ENCODE measurements around the gene DEFB126.

The DEFB126 gene

GRCh38 chr20:137668-138490 is 4.5 kb upstream of the DEFB126 start:
- H3K9me3 ChIP-seq (ENCODE audit: control insufficient read depth, insufficient read depth, low read length) = no peaks in the 10 kb centered on the region; the same call in 1 of the 2 replicates
- peak overlapping the region; percentile 28 for H3K4me2 ChIP-seq (ENCODE audit: low read length)
- no peaks in the 10 kb centered on the region for H3F3A ChIP-seq (ENCODE audit: control insufficient read depth, insufficient read depth)
- no peaks in the 10 kb centered on the region for H3K36me3 ChIP-seq (ENCODE audit: control insufficient read depth, low read length)
- no peaks in the 10 kb centered on the region for H3K79me2 ChIP-seq (ENCODE audit: control insufficient read depth, low read length)
- H3K4me1 ChIP-seq (ENCODE audit: control insufficient read depth, low read length) = no peaks in the 10 kb centered on the region
- TF ChIP-seq EZH2phosphoT487 (IDR thresholded peaks at IDR 0.05; ENCODE audit: borderline replicate concordance, low read length) (no peak), CTCF (IDR thresholded peaks at IDR 0.05; ENCODE audit: low read depth, low read length, poor library complexity, severe bottlenecking) (peak; percentile 76)
- peak overlapping the region; percentile 10 for H3K4me3 ChIP-seq (ENCODE audit: low read length)
- H4K20me1 ChIP-seq (ENCODE audit: control insufficient read depth, insufficient read depth, low read depth, low read length) = no peaks in the 10 kb centered on the region
- H3K27ac ChIP-seq (ENCODE audit: low read depth, low read length) = no peak overlapping the region
- no peaks in the 10 kb centered on the region for H3K9me2 ChIP-seq (replicated peaks; ENCODE audit: control insufficient read depth, low read length)
- H3K27me3 ChIP-seq (ENCODE audit: control insufficient read depth, low read length) = peaks cover 8% of the 10 kb centered on the region

- TF ChIP-seq EZH2phosphoT487 (IDR thresholded peaks at IDR 0.05; ENCODE audit: borderline replicate concordance, low read length) = no peak
- TF ChIP-seq CTCF (IDR thresholded peaks at IDR 0.05; ENCODE audit: low read depth, low read length, poor library complexity, severe bottlenecking) = no peak
These were observed 3.5 kb downstream of the DEFB126 start for GRCh38 chr20:145877-146276.

GRCh38 chr20:152131-152530 is 9.7 kb downstream of the DEFB126 start:
- Histone ChIP-seq H3K36me3 (ENCODE audit: control insufficient read depth, low read length) (no peaks in the 10 kb centered on the region), H3K9me3 (ENCODE audit: control insufficient read depth, insufficient read depth, low read length) (no peaks in the 10 kb centered on the region), H3K4me2 (ENCODE audit: low read length) (no peak overlapping the region), H3F3A (ENCODE audit: control insufficient read depth, insufficient read depth) (no peaks in the 10 kb centered on the region), H3K4me1 (ENCODE audit: control insufficient read depth, low read length) (peaks cover 6% of the 10 kb centered on the region), H3K4me3 (ENCODE audit: low read length) (no peak overlapping the region), H3K9me2 (replicated peaks; ENCODE audit: control insufficient read depth, low read length) (no peaks in the 10 kb centered on the region), H3K27ac (ENCODE audit: low read depth, low read length) (no peak overlapping the region), H3K79me2 (ENCODE audit: control insufficient read depth, low read length) (no peaks in the 10 kb centered on the region), H4K20me1 (ENCODE audit: control insufficient read depth, insufficient read depth, low read depth, low read length) (no peaks in the 10 kb centered on the region), H3K27me3 (ENCODE audit: control insufficient read depth, low read length) (0 out of 2 replicates have a peak, but pooled peaks cover 3% of the 10 kb centered on the region)
- TF ChIP-seq EZH2phosphoT487 (IDR thresholded peaks at IDR 0.05; ENCODE audit: borderline replicate concordance, low read length) (no peak), CTCF (IDR thresholded peaks at IDR 0.05; ENCODE audit: low read depth, low read length, poor library complexity, severe bottlenecking) (no peak)

More at GRCh38 chr20:145877-146276, 3.5 kb downstream of the DEFB126 start:
- no peaks in the 10 kb centered on the region for H3K4me1 ChIP-seq (ENCODE audit: control insufficient read depth, low read length)
- H3K79me2 ChIP-seq (ENCODE audit: control insufficient read depth, low read length) = no peaks in the 10 kb centered on the region
- H3K27me3 ChIP-seq (ENCODE audit: control insufficient read depth, low read length) = peaks cover 17% of the 10 kb centered on the region
- no peaks in the 10 kb centered on the region for H3K36me3 ChIP-seq (ENCODE audit: control insufficient read depth, low read length)
- H3K9me3 ChIP-seq (ENCODE audit: control insufficient read depth, insufficient read depth, low read length) = no peaks in the 10 kb centered on the region
- no peak overlapping the region for H3K4me2 ChIP-seq (ENCODE audit: low read length)
- H3K9me2 ChIP-seq (replicated peaks; ENCODE audit: control insufficient read depth, low read length) = no peaks in the 10 kb centered on the region
- no peaks in the 10 kb centered on the region for H3F3A ChIP-seq (ENCODE audit: control insufficient read depth, insufficient read depth)
- H4K20me1 ChIP-seq (ENCODE audit: control insufficient read depth, insufficient read depth, low read depth, low read length) = no peaks in the 10 kb centered on the region
- H3K27ac ChIP-seq (ENCODE audit: low read depth, low read length) = no peak overlapping the region
- no peak overlapping the region for H3K4me3 ChIP-seq (ENCODE audit: low read length)
